GM12878 (cell line): Measurements from ENCODE around the gene ATP6V1G2. TPM values are rescaled to one million over a fixed set of nuclear protein-coding genes. Genes with fewer than 3 reads are reported as not detected.
A peak's percentile ranks its signal among the peaks of the same experiment; 100 is the strongest.

Source experiments
- ATF2 ChIP-seq: IDR thresholded peaks from 2 replicates; pipeline ENCODE4 v1.6.1; 2012; ENCODE audit warnings: low read length, inconsistent platforms
- BACH1 ChIP-seq: fragments of 450-650 bp; IDR thresholded peaks from 2 replicates; pipeline ENCODE4 v1.6.1; 2017; ENCODE audit warnings: mild to moderate bottlenecking, borderline replicate concordance
- CBFB ChIP-seq: IDR thresholded peaks from 2 replicates; pipeline ENCODE4 v1.6.1; 2016; ENCODE audit warnings: antibody characterized with exemption, low read depth
- EED ChIP-seq: sonication (generic); IDR thresholded peaks from 2 replicates; pipeline ENCODE4 v1.6.1; 2016; ENCODE audit warnings: antibody characterized with exemption, low read depth
- ELK1 ChIP-seq: IDR thresholded peaks from 2 replicates; pipeline ENCODE4 v1.6.1; 2012; ENCODE audit warnings: low read depth, low read length, improper control_type of control experiment
- FOXM1 ChIP-seq: IDR thresholded peaks from 2 replicates; pipeline ENCODE4 v1.6.1; 2012; ENCODE audit warnings: low read depth, mild to moderate bottlenecking, inconsistent platforms, low read length, moderate library complexity
- HCFC1 ChIP-seq: fragments of 150-350 bp; IDR thresholded peaks from 2 replicates; pipeline ENCODE4 v1.6.1; 2014; ENCODE audit warnings: low read length
- IKZF1 ChIP-seq: fragments of 450-650 bp; conservative IDR thresholded peaks from 2 replicates; pipeline ENCODE4 v1.6.1; 2017; ENCODE audit warnings: antibody characterized with exemption, mild to moderate bottlenecking
- LARP7 ChIP-seq: fragments of 450-650 bp; IDR thresholded peaks from 2 replicates; pipeline ENCODE4 v1.6.1; 2017; ENCODE audit warnings: mild to moderate bottlenecking
- MEF2A ChIP-seq: IDR thresholded peaks from 2 replicates; pipeline ENCODE4 v1.6.1; 2011; ENCODE audit warnings: low read depth, mild to moderate bottlenecking, low read length, moderate library complexity; ENCODE audit not compliant: insufficient read depth
- MEF2B ChIP-seq: fragments of 450-650 bp; IDR thresholded peaks from 2 replicates; pipeline ENCODE4 v1.6.1; 2018; ENCODE audit warnings: mild to moderate bottlenecking, moderate library complexity; ENCODE audit not compliant: partially characterized antibody, poor library complexity, severe bottlenecking
- MTA3 ChIP-seq: IDR thresholded peaks from 2 replicates; pipeline ENCODE4 v1.6.1; 2012; ENCODE audit warnings: low read length, inconsistent platforms, borderline replicate concordance
- PAX5 ChIP-seq: IDR thresholded peaks from 2 replicates; pipeline ENCODE4 v1.6.1; 2011; ENCODE audit warnings: low read depth, low read length, borderline replicate concordance
- POLR2A ChIP-seq: IDR thresholded peaks from 2 replicates; pipeline ENCODE4 v1.6.1; 2011; ENCODE audit warnings: low read depth, mild to moderate bottlenecking, low read length
- POU2F2 ChIP-seq: IDR thresholded peaks from 3 replicates; pipeline ENCODE4 v1.6.1; 2011; ENCODE audit warnings: low read depth, mild to moderate bottlenecking, low read length, borderline replicate concordance
- RELA ChIP-seq: fragments of 450-650 bp; IDR thresholded peaks from 2 replicates; pipeline ENCODE4 v1.8.0; 2014; ENCODE audit warnings: borderline replicate concordance; ENCODE audit not compliant: partially characterized antibody
- SP1 ChIP-seq: IDR thresholded peaks from one replicate; pipeline ENCODE4 v1.6.1; 2011; ENCODE audit warnings: low read depth, low read length
- SREBF1 ChIP-seq: IDR thresholded peaks from 2 replicates; pipeline ENCODE4 v1.6.1; 2012; ENCODE audit warnings: mild to moderate bottlenecking, low read length
- ZBED1 ChIP-seq: IDR thresholded peaks from 2 replicates; pipeline ENCODE4 v1.6.1; 2016; ENCODE audit warnings: borderline replicate concordance
- ZBTB40 ChIP-seq: fragments of 450-650 bp; IDR thresholded peaks from 2 replicates; pipeline ENCODE4 v1.6.1; 2016; ENCODE audit warnings: mild to moderate bottlenecking, moderate library complexity, borderline replicate concordance
- ZNF622 ChIP-seq: fragments of 450-650 bp; IDR thresholded peaks from 2 replicates; pipeline ENCODE4 v1.6.1; 2017; ENCODE audit warnings: mild to moderate bottlenecking, inconsistent platforms
- ZSCAN29 ChIP-seq: fragments of 450-650 bp; IDR thresholded peaks from 2 replicates; pipeline ENCODE4 v1.6.1; 2017; ENCODE audit warnings: mild to moderate bottlenecking, moderate library complexity
- polyA plus RNA-seq, 11 experiments: library from polyadenylated mRNA; depleted of rRNA in 4 of 11; unstranded in 6 of 11; stranded (reverse) in 5 of 11; fragments of >200 nt; fragmentation: Nextera tagmentation in 4 of 11; fragmentation: Illumina TruSeq in 1 of 11; extraction: Ambion mirVana in 4 of 11; extraction: Trizol in 1 of 11; gene quantifications; 1 replicate in 1 of 11; 2 replicates in 10 of 11; pipeline versions ENCODE4 v1.2.1 to v1.2.3, GENCODE V29; 2011 to 2016; ENCODE audit warnings: inconsistent platforms in 2 of 11, missing spikeins in 2 of 11, low read depth in 1 of 11
- total RNA-seq, 4 experiments: library from RNA; depleted of rRNA in 3 of 4; stranded (reverse); fragments of >200 nt in 3 of 4; fragmentation: Illumina TruSeq in 1 of 4; extraction: Trizol in 1 of 4; gene quantifications; 2 replicates each; pipeline versions ENCODE4 v1.2.1 to v1.2.3, GENCODE V29; 2013 to 2021

Gene ATP6V1G2
- total and polyA plus RNA-seq, 10 of the 15 experiments (the other 5 are each of a cell fraction or from before 2014, with no cell fraction given), result 0.45 to 8.9 (median 2.8) TPM

GRCh38 chr6:31578184-31579118, 32.0 kb upstream of the ATP6V1G2 start (continued):
- peak; percentile 23; the same call in 1 of the 3 replicates for TF ChIP-seq POU2F2
- TF ChIP-seq POLR2A, result peak; percentile 62
- TF ChIP-seq ZBTB40, result 0 out of 2 replicates have a peak, but pooled peaks have one; percentile 26
- no peak for TF ChIP-seq ATF2
- no peak for TF ChIP-seq ELK1
- TF ChIP-seq MEF2B, result peak; percentile 32
- TF ChIP-seq HCFC1, result no peak
- TF ChIP-seq FOXM1, result no peak
- TF ChIP-seq ZBED1, result peak; percentile 77
- TF ChIP-seq ZNF622, result no peak
- TF ChIP-seq ZSCAN29, result no peak
- no peak for TF ChIP-seq SP1
- TF ChIP-seq PAX5, result peak; percentile 21; the same call in 1 of the 2 replicates
- TF ChIP-seq LARP7, result no peak
- no peak for TF ChIP-seq CBFB
- no peak for TF ChIP-seq SREBF1
- no peak for TF ChIP-seq MTA3
- peak; percentile 69 for TF ChIP-seq IKZF1
- TF ChIP-seq RELA, result no peak
- TF ChIP-seq BACH1, result 0 out of 2 replicates have a peak, but pooled peaks have one; percentile 33
- TF ChIP-seq MEF2A, result no peak
- TF ChIP-seq EED, result peak; percentile 92
